GM12874 (cell line): ENCODE data around the gene ERP27.

Source experiments
- CTCF ChIP-seq: IDR thresholded peaks from 2 replicates; pipeline ENCODE4 v1.5.1; 2011; ENCODE audit warnings: low read depth, mild to moderate bottlenecking, control low read depth, low read length, moderate library complexity; ENCODE audit not compliant: insufficient read depth

ERP27 gene

GRCh38 chr12:14924541-14924940, 13.8 kb downstream of the ERP27 start:
- no peak for TF ChIP-seq CTCF

- no peak for TF ChIP-seq CTCF
Measured at GRCh38 chr12:14923944-14924343, 14.4 kb downstream of the ERP27 start.

- TF ChIP-seq CTCF = no peak
Measured at GRCh38 chr12:14921218-14921617, 17.1 kb downstream of the ERP27 start.

- TF ChIP-seq CTCF = no peak
Measured at GRCh38 chr12:14920475-14921126, 17.7 kb downstream of the ERP27 start.

GRCh38 chr12:14919455-14919854, 18.9 kb downstream of the ERP27 start:
- no peak for TF ChIP-seq CTCF

GRCh38 chr12:14915736-14916135, 22.6 kb downstream of the ERP27 start:
- no peak for TF ChIP-seq CTCF

- no peak for TF ChIP-seq CTCF
Measured at GRCh38 chr12:14913381-14913781, 25.0 kb downstream of the ERP27 start.
